OCI-LY3 (cell line): Measurements from ENCODE around the gene RNPEP.

Source experiments
- H2AFZ ChIP-seq: fragments of 200-600, 300-600 bp; shearing (Covaris generic); 2 replicates; pipeline ENCODE4 v1.6.0; 2014; ENCODE audit warnings: antibody characterized with exemption, low read depth, low read length
- H3K27ac ChIP-seq: fragments of 200-600, 300-600 bp; sonication (generic); 2 replicates; pipeline ENCODE4 v1.5.1; 2014; ENCODE audit warnings: mild to moderate bottlenecking, low read length, moderate library complexity, mixed read lengths
- H3K27me3 ChIP-seq: fragments of 200-600, 300-600 bp; sonication (generic); 2 replicates; pipeline ENCODE4 v1.6.1; 2014; ENCODE audit warnings: low read depth, low read length, mixed read lengths
- H3K36me3 ChIP-seq: fragments of 200-600, 300-600 bp; sonication (generic); replicated peaks from 2 replicates; pipeline ENCODE3; 2014; ENCODE audit warnings: low read depth, low read length, mixed read lengths
- H3K4me1 ChIP-seq: fragments of 300-600, 200-600 bp; sonication (generic); 2 replicates; pipeline ENCODE4 v1.6.1; 2014; ENCODE audit warnings: low read length, mixed read lengths
- H3K4me2 ChIP-seq: fragments of 200-600, 300-600 bp; sonication (generic); 2 replicates; pipeline ENCODE4 v1.6.1; 2014; ENCODE audit warnings: low read length, mixed read lengths
- H3K4me3 ChIP-seq: fragments of 300-600, 200-600 bp; sonication (generic); 2 replicates; pipeline ENCODE4 v1.5.1; 2014; ENCODE audit warnings: antibody characterized with exemption, mild to moderate bottlenecking, low read length, moderate library complexity
- H3K79me2 ChIP-seq: fragments of 300-600, 200-600 bp; shearing (Covaris generic); 2 replicates; pipeline ENCODE4 v1.6.1; 2014; ENCODE audit warnings: mild to moderate bottlenecking, low read length, mixed read lengths
- H3K9ac ChIP-seq: fragments of 300-600, 200-600 bp; shearing (Covaris generic); 2 replicates; pipeline ENCODE4 v1.6.0; 2014; ENCODE audit warnings: mild to moderate bottlenecking, low read length, moderate library complexity
- H3K9me3 ChIP-seq: fragments of 200-600, 300-600 bp; shearing (Covaris generic); 2 replicates; pipeline ENCODE4 v1.6.1; 2014; ENCODE audit warnings: low read length, mixed read lengths; ENCODE audit not compliant: insufficient read depth
- H4K20me1 ChIP-seq: fragments of 200-600, 300-600 bp; sonication (generic); 2 replicates; pipeline ENCODE4 v1.6.1; 2016; ENCODE audit warnings: low read length, mixed read lengths; ENCODE audit not compliant: insufficient read depth
- CTCF ChIP-seq: fragments of 200-600, 300-600 bp; sonication (generic); IDR thresholded peaks from 2 replicates; pipeline ENCODE4 v1.5.1; 2014; ENCODE audit warnings: antibody characterized with exemption, low read length, low read depth
- EZH2phosphoT487 ChIP-seq: fragments of 200-600 bp; shearing (Covaris generic); IDR thresholded peaks from 2 replicates; pipeline ENCODE4 v1.6.1; 2018; ENCODE audit warnings: antibody characterized with exemption, mixed run types, low read depth

Gene RNPEP

GRCh38 chr1:201990427-201990826, 8.0 kb downstream of the RNPEP start:
- Histone ChIP-seq H3K79me2 (peaks cover 8% of the 10 kb centered on the region), H3K36me3 (peaks cover 45% of the 10 kb centered on the region), H3K4me2 (no peak overlapping the region), H3K9ac (no peak overlapping the region), H4K20me1 (no peaks in the 10 kb centered on the region), H3K4me3 (no peak overlapping the region), H3K9me3 (no peaks in the 10 kb centered on the region), H2AFZ (no peak overlapping the region), H3K4me1 (no peaks in the 10 kb centered on the region), H3K27ac (no peak overlapping the region), H3K27me3 (no peaks in the 10 kb centered on the region)
- TF ChIP-seq CTCF: no peak
- TF ChIP-seq EZH2phosphoT487: no peak

GRCh38 chr1:201999625-202000238, 17.3 kb downstream of the RNPEP start:
- H2AFZ ChIP-seq: no peak overlapping the region
- H3K9me3 ChIP-seq: no peaks in the 10 kb centered on the region
- H3K4me1 ChIP-seq: no peaks in the 10 kb centered on the region
- TF ChIP-seq CTCF (peak; percentile 87), EZH2phosphoT487 (no peak)
- no peaks in the 10 kb centered on the region for H3K27me3 ChIP-seq
- H3K36me3 ChIP-seq: peaks cover 48% of the 10 kb centered on the region
- H3K79me2 ChIP-seq: no peaks in the 10 kb centered on the region
- H3K9ac ChIP-seq: no peak overlapping the region
- H4K20me1 ChIP-seq: no peaks in the 10 kb centered on the region
- no peak overlapping the region for H3K4me3 ChIP-seq
- no peak overlapping the region for H3K4me2 ChIP-seq
- H3K27ac ChIP-seq: no peak overlapping the region

- H3K27ac ChIP-seq: no peak overlapping the region
- H3K27me3 ChIP-seq: no peaks in the 10 kb centered on the region
- H3K9me3 ChIP-seq: no peaks in the 10 kb centered on the region
- TF ChIP-seq CTCF: no peak
- no peak for TF ChIP-seq EZH2phosphoT487
- no peak overlapping the region for H3K9ac ChIP-seq
- no peak overlapping the region for H3K4me2 ChIP-seq
- no peaks in the 10 kb centered on the region for H3K4me1 ChIP-seq
- H3K79me2 ChIP-seq: no peaks in the 10 kb centered on the region
- H2AFZ ChIP-seq: no peak overlapping the region
- H3K36me3 ChIP-seq: peaks cover 51% of the 10 kb centered on the region
- no peaks in the 10 kb centered on the region for H4K20me1 ChIP-seq
- no peak overlapping the region for H3K4me3 ChIP-seq
Measured at GRCh38 chr1:202002507-202002906, 20.1 kb downstream of the RNPEP start.

- Histone ChIP-seq H3K4me3 (no peak overlapping the region), H3K4me2 (no peak overlapping the region), H3K27me3 (no peaks in the 10 kb centered on the region), H3K4me1 (peaks cover 14% of the 10 kb centered on the region), H3K27ac (no peak overlapping the region), H3K79me2 (no peaks in the 10 kb centered on the region), H3K9ac (no peak overlapping the region), H4K20me1 (no peaks in the 10 kb centered on the region), H3K36me3 (peaks cover 50% of the 10 kb centered on the region), H2AFZ (no peak overlapping the region), H3K9me3 (no peaks in the 10 kb centered on the region)
- no peak for TF ChIP-seq CTCF
- no peak for TF ChIP-seq EZH2phosphoT487
Measured at GRCh38 chr1:202004711-202005110, 22.3 kb downstream of the RNPEP start.
